HepG2 (cell line): ENCODE results near the gene BMAL1. TPM values are rescaled to one million over a fixed set of nuclear protein-coding genes. Genes with fewer than 3 reads are reported as not detected.
A peak's percentile ranks its signal among the peaks of the same experiment; 100 is the strongest.

Experiments used
- ATAC-seq: fragments of 200-7000 bp; cut with Tn5 transposase; 3 replicates; pipeline ENCODE4 v1.9.1; 2020; ENCODE audit warnings: mild to moderate bottlenecking, moderate library complexity
- BruUV-seq: library from RNA; stranded (reverse); fragments of 400-500 nt; replicated peaks from 2 replicates; lab custom pipeline; 2021; lab: Mats Ljungman, UMichigan
- CTCF ChIA-PET: fragments of 300-600 bp; formaldehyde crosslinking; extraction: SDS; loops from one replicate; lab custom pipeline; 2021; ENCODE audit warnings: low total read pairs, inconsistent platforms, low intra/inter-chr PET ratio; lab: Yijun Ruan, JAX
- POLR2A ChIA-PET: fragments of 350-600 bp; sonication (Branson Sonifier 250); formaldehyde crosslinking; loops from one replicate; lab custom pipeline; 2020; ENCODE audit warnings: antibody characterized with exemption, inconsistent platforms; lab: Yijun Ruan, JAX
- DNase-seq: peaks from one replicate; pipeline ENCODE4 v3.0.0-alpha.2; 2015; ENCODE audit warnings: low spot score
- FAIRE-seq: peaks from 3 replicates; lab custom pipeline; 2011; peaks lifted over from hg19 to GRCh38; lab: Jason Lieb, UNC
- H2AFZ ChIP-seq: one replicate; pipeline ENCODE4 v1.6.1; 2011; ENCODE audit warnings: low read length, inconsistent platforms
- H3K27ac ChIP-seq: fragments of 300-600 bp; 3 replicates; pipeline ENCODE4 v1.8.0; 2011; ENCODE audit warnings: mixed run types, mild to moderate bottlenecking, mixed read lengths, low read length, inconsistent platforms; ENCODE audit not compliant: insufficient read depth; ENCODE audit errors: extremely low read length
- H3K27me3 ChIP-seq, 2 experiments: fragments of 200-600 bp in 1 of 2; 2 replicates in 1 of 2; 3 replicates in 1 of 2; pipeline versions ENCODE4 v1.6.0 to v1.8.0; 2011; ENCODE audit warnings: low read length in 2 of 2, mild to moderate bottlenecking in 2 of 2, moderate library complexity in 2 of 2, inconsistent platforms in 1 of 2; ENCODE audit not compliant: insufficient read depth in 2 of 2, control insufficient read depth in 1 of 2
- H3K36me3 ChIP-seq, 2 experiments: fragments of 200-600 bp in 1 of 2; replicated peaks in 1 of 2; 2 replicates in 1 of 2; 3 replicates in 1 of 2; pipeline versions ENCODE4 v1.5.1 to v1.8.0; 2011; ENCODE audit warnings: low read length in 2 of 2, inconsistent platforms in 1 of 2; ENCODE audit not compliant: insufficient read depth in 2 of 2, control insufficient read depth in 1 of 2
- H3K4me1 ChIP-seq: 2 replicates; pipeline ENCODE4 v1.5.1; 2012; ENCODE audit warnings: low read length, inconsistent platforms; ENCODE audit not compliant: insufficient read depth
- H3K4me2 ChIP-seq: 2 replicates; pipeline ENCODE4 v1.6.0; 2011; ENCODE audit warnings: low read depth, low read length, inconsistent platforms
- H3K4me3 ChIP-seq, 3 experiments: fragments of 200-600 bp in 1 of 3; sonication (generic), shearing (Covaris generic) in 1 of 3; replicated peaks in 1 of 3; 2 replicates each; pipeline ENCODE4 v1.5.1; 2011 to 2016; ENCODE audit warnings: low read length in 3 of 3, inconsistent platforms in 2 of 3, low read depth in 2 of 3, mild to moderate bottlenecking in 2 of 3, control low read depth in 1 of 3, mixed read lengths in 1 of 3; ENCODE audit not compliant: insufficient read depth in 1 of 3
- H3K79me2 ChIP-seq: one replicate; pipeline ENCODE4 v1.6.1; 2011; ENCODE audit warnings: low read length, inconsistent platforms; ENCODE audit not compliant: insufficient read depth
- H3K9ac ChIP-seq: 2 replicates; pipeline ENCODE4 v1.6.0; 2011; ENCODE audit warnings: mild to moderate bottlenecking, low read depth, low read length, inconsistent platforms; ENCODE audit not compliant: insufficient read depth
- H3K9me3 ChIP-seq: 2 replicates; pipeline ENCODE4 v1.5.1; 2012; ENCODE audit warnings: mild to moderate bottlenecking, low read length
- H4K20me1 ChIP-seq: 2 replicates; pipeline ENCODE4 v1.6.0; 2011; ENCODE audit warnings: inconsistent platforms, mild to moderate bottlenecking, low read length, moderate library complexity; ENCODE audit not compliant: insufficient read depth
- ATF4 ChIP-seq, 2 experiments: fragments of 450-650 bp in 1 of 2; sonication (generic) in 1 of 2; formaldehyde crosslinking; IDR thresholded peaks; 2 replicates each; pipeline versions ENCODE4 v1.5.0 to v1.8.0; 2020 to 2022; ENCODE audit warnings: mild to moderate bottlenecking in 1 of 2, missing genetic modification reagents in 1 of 2
- FOXP4 ChIP-seq: sonication (generic); formaldehyde crosslinking; IDR thresholded peaks from 2 replicates; pipeline ENCODE4 v1.4.0; 2020; ENCODE audit warnings: missing genetic modification reagents
- GTF2F1 ChIP-seq: fragments of 150-350 bp; IDR thresholded peaks from 2 replicates; pipeline ENCODE4 v1.6.1; 2014; ENCODE audit warnings: low read length
- HDAC2 ChIP-seq: sonication (generic); formaldehyde crosslinking; IDR thresholded peaks from 2 replicates; pipeline ENCODE4 v1.4.0; 2020; ENCODE audit warnings: missing genetic modification reagents
- HMGA1 ChIP-seq: sonication (generic); formaldehyde crosslinking; conservative IDR thresholded peaks from 2 replicates; pipeline ENCODE4 v1.4.0; 2020; ENCODE audit warnings: missing genetic modification reagents
- HOXA3 ChIP-seq: sonication (generic); formaldehyde crosslinking; IDR thresholded peaks from 2 replicates; pipeline ENCODE4 v1.5.0; 2020; ENCODE audit warnings: missing genetic modification reagents
- LCORL ChIP-seq, 2 experiments: fragments of 450-650 bp in 1 of 2; sonication (generic) in 1 of 2; formaldehyde crosslinking in 1 of 2; IDR thresholded peaks; 2 replicates each; pipeline versions ENCODE4 v1.5.0 to v1.6.1; 2017 to 2020; ENCODE audit warnings: antibody characterized with exemption in 1 of 2, missing genetic modification reagents in 1 of 2
- NR1H2 ChIP-seq: sonication (generic); formaldehyde crosslinking; IDR thresholded peaks from 2 replicates; pipeline ENCODE4 v1.8.1; 2022; ENCODE audit warnings: low read depth, missing genetic modification reagents, borderline replicate concordance
- PRDM15 ChIP-seq: sonication (generic); formaldehyde crosslinking; IDR thresholded peaks from 2 replicates; pipeline ENCODE4 v1.4.0; 2020; ENCODE audit warnings: missing genetic modification reagents
- SOX6 ChIP-seq, 2 experiments: fragments of 450-650 bp in 1 of 2; sonication (generic) in 1 of 2; formaldehyde crosslinking in 1 of 2; IDR thresholded peaks; 2 replicates each; pipeline versions ENCODE4 v1.4.0 to v1.6.1; 2017 to 2020; ENCODE audit warnings: antibody characterized with exemption in 1 of 2, mild to moderate bottlenecking in 1 of 2, missing genetic modification reagents in 1 of 2
- SSRP1 ChIP-seq: IDR thresholded peaks from 2 replicates; pipeline ENCODE4 v1.6.1; 2016; ENCODE audit warnings: control low read depth
- ZBTB2 ChIP-seq: sonication (generic); formaldehyde crosslinking; IDR thresholded peaks from 2 replicates; pipeline ENCODE4 v1.8.0; 2022; ENCODE audit warnings: low read depth, missing genetic modification reagents
- ZNF205 ChIP-seq: IDR thresholded peaks from 2 replicates; pipeline ENCODE4 v1.6.1; 2018; ENCODE audit warnings: missing biosample characterization, missing genetic modification reagents
- ZNF670 ChIP-seq: sonication (generic); formaldehyde crosslinking; IDR thresholded peaks from 2 replicates; pipeline ENCODE4 v1.8.0; 2022; ENCODE audit warnings: mild to moderate bottlenecking, missing genetic modification reagents, borderline replicate concordance
- ZNF740 ChIP-seq: sonication (generic); formaldehyde crosslinking; IDR thresholded peaks from 2 replicates; pipeline ENCODE4 v1.4.0; 2020; ENCODE audit warnings: missing genetic modification reagents
- WGBS: methylation state at CpG from one replicate; pipeline ENCODE4 v1.1.6; 2017; ENCODE audit warnings: low lambda C conversion rate; 5-methylcytosine and 5-hydroxymethylcytosine counted together
- in situ Hi-C: cut with HindIII; loops from 2 replicates; pipeline ENCODE4 v1.10.0; 2017; ENCODE audit warnings: low pct_unique_long_range_greater_than_20kb; ENCODE audit not compliant: extremely low pct_ligation_motif_present
- intact Hi-C: fragments of 100-400 bp; cut with micrococcal nuclease; formaldehyde crosslinking; loops from one replicate; pipeline ENCODE4 v1.10.0; 2022; ENCODE audit not compliant: unreplicated experiment
- polyA plus RNA-seq, 8 experiments: library from polyadenylated mRNA; depleted of rRNA in 3 of 8; stranded (reverse) in 7 of 8; unstranded in 1 of 8; fragments of >200 nt; fragmentation: Illumina TruSeq in 4 of 8; extraction: Trizol in 4 of 8; gene quantifications; 2 replicates each; pipeline versions ENCODE4 v1.2.1 to v1.2.3, GENCODE V29; 2011 to 2016; ENCODE audit warnings: low read depth in 4 of 8, missing spikeins in 1 of 8, mixed read lengths in 1 of 8; ENCODE audit not compliant: insufficient read depth in 1 of 8
- total RNA-seq, 5 experiments: library from RNA; depleted of rRNA; stranded (reverse); fragments of >200 nt; fragmentation: Illumina TruSeq; extraction: Trizol; gene quantifications; 2 replicates each; pipeline ENCODE4 v1.2.3, GENCODE V29; 2016; ENCODE audit warnings: low read depth in 1 of 5

The BMAL1 gene
- total and polyA plus RNA-seq, 2 of the 13 experiments (the other 11 are each of a cell fraction or from before 2014, with no cell fraction given): 4.5 to 4.8 TPM

DNA sequence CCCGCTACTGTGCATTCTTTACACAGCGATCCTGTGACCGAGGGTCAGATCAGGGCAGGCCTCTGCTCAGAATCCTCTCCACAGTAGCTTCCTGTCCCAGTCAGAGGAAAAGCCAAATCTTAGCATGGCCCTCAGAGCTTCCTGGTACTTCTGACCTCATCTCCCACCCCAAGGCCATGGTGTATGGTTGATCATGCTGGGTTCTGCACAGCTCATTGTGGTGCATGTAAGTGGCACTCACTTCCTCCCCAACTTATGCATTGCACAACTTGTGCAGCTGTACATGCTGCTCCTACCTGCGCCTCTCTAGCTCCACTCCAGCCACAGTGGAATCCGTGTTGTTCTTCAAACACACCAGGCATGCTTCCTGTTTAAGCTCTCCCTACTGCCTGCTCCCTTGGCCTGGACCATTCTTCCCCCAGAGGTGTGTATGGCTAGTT, 20.3 kb downstream of the BMAL1 start:
- no peaks in the 10 kb centered on the region for H3K36me3 ChIP-seq
- H3K4me2 ChIP-seq: peak overlapping the region; percentile 56
- intact Hi-C loops: no loop called here
- peak; percentile 34 for FAIRE-seq
- H3K27me3 ChIP-seq: no peaks in the 10 kb centered on the region
- no peak overlapping the region for H3K4me3 ChIP-seq
- ChIA-PET CTCF (no interaction called here), POLR2A (no interaction called here)
- H3K9ac ChIP-seq: no peak overlapping the region
- H4K20me1 ChIP-seq: no peaks in the 10 kb centered on the region
- no TSS peak for BruUV-seq
- no peak overlapping the region for H2AFZ ChIP-seq
- peak; percentile 30 for DNase-seq
- no peaks in the 10 kb centered on the region for H3K9me3 ChIP-seq
- H3K4me1 ChIP-seq: peaks cover 17% of the 10 kb centered on the region; the same call in 1 of the 2 replicates
- no peak overlapping the region for H3K27ac ChIP-seq
- in situ Hi-C loops: no loop called here
- no peaks in the 10 kb centered on the region for H3K79me2 ChIP-seq
- ATAC-seq: peak; percentile 94
- 0% methylated on average over 4 of the region's 5 CpGs for WGBS
- TF ChIP-seq SSRP1: no peak
- peak in 1 of 2 experiments; percentile 27; a peak in 1 of 4 replicates for TF ChIP-seq ATF4 (CRISPR knock-in tag; IDR thresholded peaks at IDR 0.05)
- TF ChIP-seq PRDM15 (CRISPR knock-in tag): peak; percentile 87
- no peak for TF ChIP-seq NR1H2
- peak; percentile 31; the same call in 1 of the 2 replicates for TF ChIP-seq HDAC2
- peak; percentile 59 for TF ChIP-seq FOXP4 (CRISPR knock-in tag)
- no peak for TF ChIP-seq ZNF740
- peak; percentile 22; the same call in 1 of the 2 replicates for TF ChIP-seq ZNF205 (CRISPR knock-in tag)
- peak; percentile 35; the same call in 1 of the 2 replicates for TF ChIP-seq HOXA3 (CRISPR knock-in tag)
- no peak for TF ChIP-seq LCORL (IDR thresholded peaks at IDR 0.05)
- peak; percentile 88 for TF ChIP-seq LCORL (CRISPR knock-in tag; IDR thresholded peaks at IDR 0.05)
- peak; percentile 67 for TF ChIP-seq ZNF670 (CRISPR knock-in tag)
- TF ChIP-seq HMGA1 (CRISPR knock-in tag): no peak
- no peak for TF ChIP-seq GTF2F1
- TF ChIP-seq SOX6 (IDR thresholded peaks at IDR 0.05): no peak
- peak; percentile 48 for TF ChIP-seq SOX6 (CRISPR knock-in tag; IDR thresholded peaks at IDR 0.05)
- no peak for TF ChIP-seq ZBTB2
